Caco-2 (cell line): Measurements from ENCODE around the gene UBE2O. TPM values are rescaled to one million over a fixed set of nuclear protein-coding genes. Genes with fewer than 3 reads are reported as not detected.

Experiments
- BruUV-seq: library from RNA; stranded (reverse); fragments of 400-500 nt; replicated peaks from 2 replicates; lab custom pipeline; 2021; lab: Mats Ljungman, UMichigan
- CTCF ChIA-PET: fragments of 300-600 bp; sonication (Branson Sonifier 250); formaldehyde crosslinking; loops from one replicate; lab custom pipeline; 2022; ENCODE audit warnings: antibody characterized with exemption; lab: Charles Lee
- POLR2A ChIA-PET: fragments of 300-600 bp; sonication (Branson Sonifier 250); formaldehyde crosslinking; loops from one replicate; lab custom pipeline; 2022; ENCODE audit warnings: antibody characterized with exemption; lab: Charles Lee
- DNase-seq, 2 experiments: peaks; one replicate each; pipeline versions ENCODE4 v3.0.0 to v3.0.0-alpha.2; 2020 to 2022
- H3K27me3 ChIP-seq: replicated peaks from 2 replicates; pipeline ENCODE4 v1.6.0; 2011; ENCODE audit warnings: low read length; ENCODE audit not compliant: control insufficient read depth, insufficient read depth
- H3K36me3 ChIP-seq: 2 replicates; pipeline ENCODE4 v1.5.1; 2011; ENCODE audit warnings: low read length; ENCODE audit not compliant: control insufficient read depth, insufficient read depth
- H3K4me1 ChIP-seq: fragments of 250-450 bp; sonication (Bioruptor Pico); 2 replicates; pipeline ENCODE4 v1.5.1; 2020; ENCODE audit warnings: mild to moderate bottlenecking
- H3K4me3 ChIP-seq: 2 replicates; pipeline ENCODE4 v1.5.1; 2011; ENCODE audit warnings: low read depth, mild to moderate bottlenecking, control low read depth, low read length
- H3K9me3 ChIP-seq: fragments of 250-450 bp; sonication (Bioruptor Pico); 2 replicates; pipeline ENCODE4 v1.5.1; 2020; ENCODE audit warnings: mild to moderate bottlenecking, moderate library complexity
- H3K27ac Mint-ChIP-seq: one replicate; pipeline ENCODE4 v1.8.0; 2022; ENCODE audit warnings: mixed read lengths; ENCODE audit not compliant: unreplicated experiment
- H3K27me3 Mint-ChIP-seq: one replicate; pipeline ENCODE4 v1.8.0; 2022; ENCODE audit warnings: mixed read lengths; ENCODE audit not compliant: insufficient read depth, unreplicated experiment
- H3K36me3 Mint-ChIP-seq: one replicate; pipeline ENCODE4 v1.8.0; 2022; ENCODE audit warnings: mild to moderate bottlenecking, mixed read lengths; ENCODE audit not compliant: insufficient read depth, unreplicated experiment
- H3K4me1 Mint-ChIP-seq: one replicate; pipeline ENCODE4 v1.8.0; 2022; ENCODE audit warnings: low read depth, mixed read lengths; ENCODE audit not compliant: unreplicated experiment
- H3K4me3 Mint-ChIP-seq: one replicate; pipeline ENCODE4 v1.8.0; 2022; ENCODE audit warnings: mild to moderate bottlenecking, moderate library complexity, mixed read lengths; ENCODE audit not compliant: unreplicated experiment
- H3K9me3 Mint-ChIP-seq: one replicate; pipeline ENCODE4 v1.8.0; 2022; ENCODE audit warnings: mixed read lengths; ENCODE audit not compliant: unreplicated experiment
- intact Hi-C: fragments of 100-400 bp; cut with micrococcal nuclease; formaldehyde crosslinking; loops from one replicate; pipeline ENCODE4 v1.10.0; 2022; ENCODE audit not compliant: unreplicated experiment
- total RNA-seq: library from RNA; stranded (reverse); gene quantifications from 2 replicates; pipeline ENCODE4 v1.2.3, GENCODE V29; 2022
- TF ChIP-seq, protein P1 (sequence below), 2 experiments: fragments of 200-600 bp in 1 of 2; IDR thresholded peaks; 1 replicate in 1 of 2; 2 replicates in 1 of 2; pipeline versions ENCODE4 v1.5.1 to v1.8.0; 2011 to 2022; ENCODE audit warnings: antibody characterized with exemption in 1 of 2, control low read depth in 1 of 2, inconsistent platforms in 1 of 2, low read depth in 1 of 2, low read length in 1 of 2, mild to moderate bottlenecking in 1 of 2, moderate library complexity in 1 of 2; ENCODE audit not compliant: insufficient read depth in 1 of 2, severe bottlenecking in 1 of 2, unreplicated experiment in 1 of 2

UBE2O gene
- total RNA-seq, 1 experiment from 2014 or later = 37.6 TPM

DNA sequence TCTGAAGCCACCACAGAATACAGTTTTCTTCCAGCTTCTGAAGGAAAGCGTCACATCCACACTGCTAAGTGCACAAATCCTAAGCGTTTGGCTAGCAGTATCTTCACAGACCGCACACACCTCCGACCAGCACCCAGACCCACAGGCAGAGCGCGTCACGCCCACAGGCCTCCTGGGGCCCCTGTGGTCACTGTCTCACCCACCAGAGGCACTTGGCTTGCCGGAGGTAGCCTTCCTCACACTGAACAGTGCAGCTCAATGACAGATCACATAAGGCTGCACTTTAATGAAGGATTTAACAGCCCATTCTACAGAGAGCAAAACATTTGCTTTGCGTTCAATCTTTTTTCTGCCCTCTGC is 47.4 kb downstream of the UBE2O start:
- intact Hi-C loops = no loop called here
- TF ChIP-seq, protein P1, sequence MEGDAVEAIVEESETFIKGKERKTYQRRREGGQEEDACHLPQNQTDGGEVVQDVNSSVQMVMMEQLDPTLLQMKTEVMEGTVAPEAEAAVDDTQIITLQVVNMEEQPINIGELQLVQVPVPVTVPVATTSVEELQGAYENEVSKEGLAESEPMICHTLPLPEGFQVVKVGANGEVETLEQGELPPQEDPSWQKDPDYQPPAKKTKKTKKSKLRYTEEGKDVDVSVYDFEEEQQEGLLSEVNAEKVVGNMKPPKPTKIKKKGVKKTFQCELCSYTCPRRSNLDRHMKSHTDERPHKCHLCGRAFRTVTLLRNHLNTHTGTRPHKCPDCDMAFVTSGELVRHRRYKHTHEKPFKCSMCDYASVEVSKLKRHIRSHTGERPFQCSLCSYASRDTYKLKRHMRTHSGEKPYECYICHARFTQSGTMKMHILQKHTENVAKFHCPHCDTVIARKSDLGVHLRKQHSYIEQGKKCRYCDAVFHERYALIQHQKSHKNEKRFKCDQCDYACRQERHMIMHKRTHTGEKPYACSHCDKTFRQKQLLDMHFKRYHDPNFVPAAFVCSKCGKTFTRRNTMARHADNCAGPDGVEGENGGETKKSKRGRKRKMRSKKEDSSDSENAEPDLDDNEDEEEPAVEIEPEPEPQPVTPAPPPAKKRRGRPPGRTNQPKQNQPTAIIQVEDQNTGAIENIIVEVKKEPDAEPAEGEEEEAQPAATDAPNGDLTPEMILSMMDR (IDR thresholded peaks at IDR 0.05; ENCODE audit: insufficient read depth in 1 of 2, low read depth in 1 of 2, low read length in 1 of 2, severe bottlenecking in 1 of 2, unreplicated experiment in 1 of 2) = no peak
- H3K27ac Mint-ChIP-seq = no peak overlapping the region
- Histone ChIP-seq H3K4me1 (no peaks in the 10 kb centered on the region), H3K27me3 (no peaks in the 10 kb centered on the region), H3K4me3 (no peak overlapping the region), H3K36me3 (no peaks in the 10 kb centered on the region; the same call in none of the 2 replicates), H3K9me3 (no peaks in the 10 kb centered on the region)
- peaks cover 5% of the 10 kb centered on the region for H3K4me1 Mint-ChIP-seq
- POLR2A ChIA-PET = no interaction called here
- no TSS peak for BruUV-seq
- H3K27me3 Mint-ChIP-seq = no peaks in the 10 kb centered on the region
- DNase-seq = no peak
- CTCF ChIA-PET = interaction anchor here (1.0 to 1.8 kb wide), 2 partner anchors 8 to 53 kb away, joined by 3 to 5 read pairs; no protein-coding TSS in a partner anchor
- H3K4me3 Mint-ChIP-seq = no peak overlapping the region
- peaks cover 22% of the 10 kb centered on the region for H3K36me3 Mint-ChIP-seq
- H3K9me3 Mint-ChIP-seq = no peaks in the 10 kb centered on the region

DNA sequence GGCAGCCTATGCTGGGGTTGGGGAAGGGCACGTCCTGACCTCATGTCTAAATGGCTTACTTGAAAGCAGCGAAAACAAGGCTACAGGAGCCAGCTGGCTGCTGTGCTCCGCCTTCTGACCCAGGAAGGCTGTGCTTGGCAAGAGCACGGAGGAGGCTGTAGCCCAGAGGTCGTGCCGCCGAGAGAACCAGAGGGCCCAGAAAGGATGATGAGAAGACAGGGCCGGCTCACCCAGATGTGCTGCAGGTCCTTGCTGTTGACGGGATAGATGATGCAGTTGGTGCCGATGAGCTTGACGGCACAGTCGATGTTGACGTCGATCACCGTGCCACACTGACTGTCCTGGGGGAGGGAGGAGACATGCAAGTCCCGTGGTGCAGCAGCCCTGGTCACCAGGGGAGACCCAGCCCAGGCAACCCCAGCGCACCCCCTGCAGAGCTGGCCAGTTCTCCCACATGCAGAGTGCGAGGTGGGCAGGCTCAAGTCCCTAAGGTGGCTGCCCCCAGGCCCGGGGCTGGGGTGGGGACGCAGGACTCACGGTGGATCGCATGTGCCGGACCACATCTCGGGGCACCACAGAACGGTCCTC is 47.9 kb downstream of the UBE2O start:
- no peak for DNase-seq
- H3K27ac Mint-ChIP-seq = no peak overlapping the region
- no TSS peak for BruUV-seq
- no peaks in the 10 kb centered on the region for H3K9me3 ChIP-seq
- H3K27me3 ChIP-seq = no peaks in the 10 kb centered on the region
- H3K27me3 Mint-ChIP-seq = no peaks in the 10 kb centered on the region
- TF ChIP-seq, protein P1 (IDR thresholded peaks at IDR 0.05; ENCODE audit: insufficient read depth in 1 of 2, low read depth in 1 of 2, low read length in 1 of 2, severe bottlenecking in 1 of 2, unreplicated experiment in 1 of 2) = no peak
- intact Hi-C loops = no loop called here
- no peaks in the 10 kb centered on the region; the same call in 1 of the 2 replicates for H3K36me3 ChIP-seq
- H3K4me3 Mint-ChIP-seq = no peak overlapping the region
- H3K36me3 Mint-ChIP-seq = peaks cover 24% of the 10 kb centered on the region
- H3K4me3 ChIP-seq = no peak overlapping the region
- H3K4me1 ChIP-seq = no peaks in the 10 kb centered on the region
- POLR2A ChIA-PET = no interaction called here
- CTCF ChIA-PET = interaction anchor here (1.8 kb wide), 1 partner anchor 54 kb away, joined by 5 read pairs; no protein-coding TSS in a partner anchor
- no peaks in the 10 kb centered on the region for H3K9me3 Mint-ChIP-seq
- peaks cover 5% of the 10 kb centered on the region for H3K4me1 Mint-ChIP-seq

DNA sequence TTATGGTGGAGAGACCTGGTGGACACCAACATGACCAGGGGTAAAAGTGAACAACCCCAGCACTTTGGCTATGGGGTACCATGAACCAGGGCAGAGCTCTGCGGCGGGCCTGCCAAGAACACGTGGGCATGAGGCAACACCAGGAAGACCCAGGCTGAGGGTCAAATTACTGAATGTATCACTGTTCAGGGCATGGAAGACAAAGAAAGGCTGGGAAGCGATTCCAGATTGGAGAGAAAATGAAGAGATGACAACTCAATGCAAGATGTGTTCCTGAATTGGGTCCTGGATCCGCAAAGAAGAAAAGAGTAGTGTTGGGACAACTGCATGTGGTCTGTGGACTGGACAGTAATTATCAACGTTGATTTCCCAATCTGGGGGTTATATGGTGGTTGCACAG is 48.7 kb downstream of the UBE2O start:
- no peaks in the 10 kb centered on the region; the same call in none of the 2 replicates for H3K36me3 ChIP-seq
- BruUV-seq = no TSS peak
- no peaks in the 10 kb centered on the region for H3K9me3 ChIP-seq
- DNase-seq = no peak
- Mint-ChIP-seq H3K4me3 (no peak overlapping the region), H3K27me3 (no peaks in the 10 kb centered on the region), H3K27ac (no peak overlapping the region), H3K36me3 (peaks cover 28% of the 10 kb centered on the region), H3K9me3 (no peaks in the 10 kb centered on the region), H3K4me1 (no peaks in the 10 kb centered on the region)
- no peaks in the 10 kb centered on the region for H3K4me1 ChIP-seq
- H3K27me3 ChIP-seq = no peaks in the 10 kb centered on the region
- intact Hi-C loops = no loop called here
- TF ChIP-seq, protein P1 (IDR thresholded peaks at IDR 0.05; ENCODE audit: insufficient read depth in 1 of 2, low read depth in 1 of 2, low read length in 1 of 2, severe bottlenecking in 1 of 2, unreplicated experiment in 1 of 2) = no peak
- no peak overlapping the region for H3K4me3 ChIP-seq
- POLR2A ChIA-PET = no interaction called here
- CTCF ChIA-PET = interaction anchor here (1.3 to 1.8 kb wide), 2 partner anchors 13 to 54 kb away, joined by 3 to 5 read pairs; no protein-coding TSS in a partner anchor
